EH (cell line): Measurements from ENCODE around the gene TXK.

Source experiments
- DNase-seq: peaks from one replicate; pipeline ENCODE4 v3.0.0-alpha.2; 2015; ENCODE audit warnings: low read depth

TXK gene

GRCh38 chr4:48137846-48138245 is 3.8 kb upstream of the TXK start:
- no peak for DNase-seq

GRCh38 chr4:48133669-48134068 is 381 bp downstream of the TXK start:
- peak; percentile 48 for DNase-seq

GRCh38 chr4:48131736-48132135 is 2.3 kb downstream of the TXK start:
- no peak for DNase-seq

- DNase-seq, result no peak
Observed at GRCh38 chr4:48130100-48130499, 4.0 kb downstream of the TXK start.

- DNase-seq, result no peak
Observed at GRCh38 chr4:48129307-48130014, 4.6 kb downstream of the TXK start.

- peak; percentile 99 for DNase-seq
Observed at GRCh38 chr4:48127682-48128404, 6.2 kb downstream of the TXK start.

GRCh38 chr4:48127231-48127630 is 6.8 kb downstream of the TXK start:
- DNase-seq, result no peak

GRCh38 chr4:48126621-48127020 is 7.4 kb downstream of the TXK start:
- no peak for DNase-seq

GRCh38 chr4:48124870-48125269 is 9.2 kb downstream of the TXK start:
- no peak for DNase-seq

- no peak for DNase-seq
Observed at GRCh38 chr4:48122756-48123155, 11.3 kb downstream of the TXK start.

- no peak for DNase-seq
Observed at GRCh38 chr4:48121180-48121579, 12.9 kb downstream of the TXK start.

GRCh38 chr4:48120132-48120531 is 13.9 kb downstream of the TXK start:
- no peak for DNase-seq

- DNase-seq, result no peak
Observed at GRCh38 chr4:48119646-48120045, 14.4 kb downstream of the TXK start.

GRCh38 chr4:48118081-48118480 is 16.0 kb downstream of the TXK start:
- no peak for DNase-seq

GRCh38 chr4:48116582-48116981 is 17.5 kb downstream of the TXK start:
- DNase-seq, result no peak

GRCh38 chr4:48114412-48114811 is 19.6 kb downstream of the TXK start:
- no peak for DNase-seq

- DNase-seq, result peak; percentile 41
Observed at GRCh38 chr4:48112017-48112667, 21.9 kb downstream of the TXK start.

- DNase-seq, result peak; percentile 10
Observed at GRCh38 chr4:48110452-48110978, 23.5 kb downstream of the TXK start.

GRCh38 chr4:48109413-48110263 is 24.4 kb downstream of the TXK start:
- peak; percentile 49 for DNase-seq

GRCh38 chr4:48108309-48109073 is 25.6 kb downstream of the TXK start:
- peak; percentile 11 for DNase-seq

GRCh38 chr4:48105230-48105629 is 28.8 kb downstream of the TXK start:
- no peak for DNase-seq
